HCT116 (cell line): ENCODE measurements around the gene MCOLN3. TPM values are rescaled to one million over a fixed set of nuclear protein-coding genes. Genes with fewer than 3 reads are reported as not detected.

Experiments used
- ATAC-seq: fragments of 200-7000 bp; cut with Tn5 transposase; 2 replicates; pipeline ENCODE4 v1.9.1; 2020; ENCODE audit warnings: mild to moderate bottlenecking, moderate library complexity
- BruUV-seq: library from RNA; stranded (reverse); fragments of 400-500 nt; replicated peaks from 2 replicates; lab custom pipeline; 2021; lab: Mats Ljungman, UMichigan
- CTCF ChIA-PET: fragments of 300-600 bp; sonication (Branson Sonifier 250); formaldehyde crosslinking; loops from one replicate; lab custom pipeline; 2021; ENCODE audit warnings: antibody characterized with exemption; lab: Charles Lee
- POLR2A ChIA-PET: fragments of 300-600, 350-600 bp; sonication (Branson Sonifier 250); formaldehyde crosslinking; loops from one replicate; lab custom pipeline; 2021; ENCODE audit warnings: antibody characterized with exemption; lab: Charles Lee
- RAD21 ChIA-PET, 2 experiments: fragments of 300-600 bp; sonication (Branson Sonifier 250); formaldehyde crosslinking; loops; one replicate each; lab custom pipeline; 2023; ENCODE audit warnings: low total read pairs in 2 of 2; ENCODE audit not compliant: uncharacterized antibody in 2 of 2, unreplicated experiment in 2 of 2, low non-redundant PET in 1 of 2; lab: Charles Lee
- DNase-seq: peaks from one replicate; pipeline ENCODE4 v3.0.0-alpha.2; 2010; ENCODE audit warnings: low read depth, low spot score
- H2AFZ ChIP-seq: fragments of 200-600 bp; shearing (Covaris generic), sonication (generic); 2 replicates; pipeline ENCODE4 v1.6.1; 2017; ENCODE audit warnings: low read depth, mixed run types, mixed read lengths, antibody characterized with exemption, low read length; ENCODE audit not compliant: poor library complexity, severe bottlenecking
- H3K27ac ChIP-seq: 2 replicates; pipeline ENCODE4 v1.5.1; 2012; ENCODE audit warnings: low read depth, low read length
- H3K27me3 ChIP-seq: fragments of 200-600 bp; sonication (generic); 2 replicates; pipeline ENCODE4 v1.6.1; 2016; ENCODE audit warnings: mixed run types, low read length, mixed read lengths; ENCODE audit not compliant: insufficient read depth
- H3K36me3 ChIP-seq, 2 experiments: fragments of 200-500 bp in 1 of 2; fragments of 200-600 bp in 1 of 2; sonication (Bioruptor generic) in 1 of 2; sonication (generic) in 1 of 2; 2 replicates each; pipeline versions ENCODE4 v1.5.1 to v1.6.1; 2014 to 2016; ENCODE audit warnings: low read length in 2 of 2, inconsistent platforms in 1 of 2, mixed read lengths in 1 of 2, mixed run types in 1 of 2; ENCODE audit not compliant: insufficient read depth in 2 of 2, control insufficient read depth in 1 of 2
- H3K4me1 ChIP-seq, 2 experiments: fragments of 200-600 bp in 1 of 2; sonication (generic) in 1 of 2; 2 replicates each; pipeline versions ENCODE4 v1.5.1 to v1.6.1; 2012 to 2017; ENCODE audit warnings: low read length in 2 of 2, inconsistent platforms in 1 of 2, mild to moderate bottlenecking in 1 of 2, mixed read lengths in 1 of 2, mixed run types in 1 of 2, moderate library complexity in 1 of 2; ENCODE audit not compliant: insufficient read depth in 2 of 2, control insufficient read depth in 1 of 2
- H3K4me2 ChIP-seq: fragments of 200-600 bp; sonication (generic); 2 replicates; pipeline ENCODE4 v1.6.1; 2017; ENCODE audit warnings: mixed run types, low read length, mixed read lengths
- H3K4me3 ChIP-seq, 2 experiments: fragments of 200-600 bp in 1 of 2; sonication (generic) in 1 of 2; replicated peaks in 1 of 2; 2 replicates each; pipeline ENCODE4 v1.5.1; 2011 to 2016; ENCODE audit warnings: low read length in 2 of 2, control low read depth in 1 of 2, low read depth in 1 of 2, mild to moderate bottlenecking in 1 of 2, mixed read lengths in 1 of 2, mixed run types in 1 of 2
- H3K79me2 ChIP-seq: fragments of 200-600 bp; sonication (generic); 2 replicates; pipeline ENCODE4 v1.6.1; 2017; ENCODE audit warnings: mild to moderate bottlenecking, mixed run types, low read length, moderate library complexity, mixed read lengths; ENCODE audit not compliant: insufficient read depth
- H3K9ac ChIP-seq: fragments of 200-600 bp; sonication (generic); 2 replicates; pipeline ENCODE4 v1.6.1; 2016; ENCODE audit warnings: low read length, mixed read lengths
- H3K9me2 ChIP-seq: fragments of 200-600 bp; sonication (generic), shearing (Covaris generic); 2 replicates; pipeline ENCODE4 v1.6.1; 2017; ENCODE audit warnings: mixed run types, mild to moderate bottlenecking, moderate library complexity; ENCODE audit not compliant: insufficient read depth
- H3K9me3 ChIP-seq, 2 experiments: fragments of 200-500 bp in 1 of 2; fragments of 200-600 bp in 1 of 2; sonication (Bioruptor generic) in 1 of 2; sonication (generic) in 1 of 2; 2 replicates each; pipeline ENCODE4 v1.6.1; 2014 to 2017; ENCODE audit warnings: low read length in 2 of 2, mixed read lengths in 2 of 2, inconsistent platforms in 1 of 2, low read depth in 1 of 2, mild to moderate bottlenecking in 1 of 2, mixed run types in 1 of 2, moderate library complexity in 1 of 2; ENCODE audit not compliant: control insufficient read depth in 1 of 2, insufficient read depth in 1 of 2
- H4K20me1 ChIP-seq: fragments of 200-600 bp; sonication (generic), shearing (Covaris generic); 2 replicates; pipeline ENCODE4 v1.6.1; 2017; ENCODE audit warnings: mixed run types, mild to moderate bottlenecking, moderate library complexity; ENCODE audit not compliant: insufficient read depth
- EGR1 ChIP-seq: IDR thresholded peaks from 2 replicates; pipeline ENCODE4 v1.6.1; 2012; ENCODE audit warnings: low read depth
- EZH2phosphoT487 ChIP-seq: fragments of 200-600 bp; IDR thresholded peaks from 2 replicates; pipeline ENCODE4 v1.6.1; 2018; ENCODE audit warnings: antibody characterized with exemption, borderline replicate concordance
- JUND ChIP-seq: IDR thresholded peaks from 2 replicates; pipeline ENCODE4 v1.6.1; 2012
- POLR2A ChIP-seq: IDR thresholded peaks from 2 replicates; pipeline ENCODE4 v1.7.0; 2011; ENCODE audit warnings: borderline replicate concordance; ENCODE audit not compliant: insufficient read depth, insufficient read length; ENCODE audit errors: extremely low read depth
- SIN3A ChIP-seq: IDR thresholded peaks from 2 replicates; pipeline ENCODE4 v1.6.1; 2012; ENCODE audit warnings: low read depth
- SRF ChIP-seq: IDR thresholded peaks from 2 replicates; pipeline ENCODE4 v1.6.1; 2012; ENCODE audit warnings: low read depth
- TCF7L2 ChIP-seq: IDR thresholded peaks from 2 replicates; pipeline ENCODE4 v1.7.0; 2011; ENCODE audit warnings: borderline replicate concordance, inconsistent platforms; ENCODE audit not compliant: insufficient read depth, insufficient read length; ENCODE audit errors: extremely low read depth
- YY1 ChIP-seq: IDR thresholded peaks from 2 replicates; pipeline ENCODE4 v1.6.1; 2011; ENCODE audit warnings: low read length, low read depth, moderate library complexity, mild to moderate bottlenecking; ENCODE audit not compliant: insufficient replicate concordance; ENCODE audit errors: extremely low read depth
- ZFX ChIP-seq: fragments of 450-650 bp; IDR thresholded peaks from 2 replicates; pipeline ENCODE4 v1.6.1; 2017
- intact Hi-C: fragments of 100-400 bp; cut with micrococcal nuclease; formaldehyde crosslinking; loops from 2 replicates; pipeline ENCODE4 v1.10.0; 2022
- total RNA-seq: library from RNA; stranded (reverse); gene quantifications from one replicate; pipeline ENCODE4 v1.2.1, GENCODE V29; 2021; ENCODE audit not compliant: unreplicated experiment
- TF ChIP-seq, protein P1 (sequence below), 3 experiments: fragments of 200-600 bp in 1 of 3; sonication (generic) in 1 of 3; IDR thresholded peaks in 2 of 3; conservative IDR thresholded peaks in 1 of 3; 2 replicates each; pipeline ENCODE4 v1.5.1; 2012 to 2017; ENCODE audit warnings: low read depth in 2 of 3, low read length in 2 of 3, antibody characterized with exemption in 1 of 3, borderline replicate concordance in 1 of 3, control low read depth in 1 of 3, mild to moderate bottlenecking in 1 of 3, mixed read lengths in 1 of 3, mixed run types in 1 of 3, moderate library complexity in 1 of 3; ENCODE audit not compliant: insufficient read depth in 1 of 3
- TF ChIP-seq, protein P2 (sequence below): IDR thresholded peaks from 2 replicates; pipeline ENCODE4 v1.6.1; 2012
- TF ChIP-seq, protein P3 (sequence below): IDR thresholded peaks from 2 replicates; pipeline ENCODE4 v1.6.1; 2011; ENCODE audit warnings: mild to moderate bottlenecking, low read length, moderate library complexity; ENCODE audit not compliant: insufficient replicate concordance; ENCODE audit errors: extremely low read depth

MCOLN3 gene
- total RNA-seq, 1 experiment from 2014 or later = 10.7 TPM

DNA sequence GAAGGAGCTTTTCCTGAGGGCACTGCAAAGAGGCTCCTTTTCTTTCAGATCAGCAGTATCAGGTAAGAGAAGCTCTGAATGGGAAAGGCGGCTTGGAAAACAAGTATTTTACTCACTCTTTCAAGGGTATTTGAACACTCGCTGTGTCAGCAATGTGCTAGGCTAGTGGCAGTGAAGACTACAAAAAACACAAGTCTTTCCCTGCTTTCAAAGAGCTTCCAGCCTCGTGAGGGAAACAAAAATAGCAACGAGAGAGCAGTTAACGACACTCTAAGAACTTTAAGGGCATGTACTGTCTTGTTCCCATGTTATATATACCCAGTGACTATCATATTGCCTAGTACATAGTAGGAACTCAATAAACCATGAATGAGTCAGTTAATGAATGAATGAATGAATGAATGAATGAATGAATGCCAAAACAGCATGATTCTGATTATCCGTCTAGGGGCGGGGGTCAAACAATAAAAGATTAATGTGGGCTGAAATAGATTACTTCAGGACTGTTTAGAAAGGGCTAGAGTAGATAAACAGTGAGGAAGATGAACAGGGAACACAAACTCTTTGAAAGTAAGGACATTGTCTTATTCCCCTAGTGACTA is 14.2 kb upstream of the MCOLN3 start:
- Histone ChIP-seq H3K9ac (peak overlapping the region; percentile 54), H3K9me3 (no peaks in the 10 kb centered on the region), H3K27ac (no peak overlapping the region), H4K20me1 (no peaks in the 10 kb centered on the region), H3K79me2 (no peaks in the 10 kb centered on the region), H3K4me3 (peak overlapping the region; percentile 51 to 68), H3K9me2 (no peaks in the 10 kb centered on the region), H2AFZ (peak overlapping the region; percentile 91), H3K27me3 (no peaks in the 10 kb centered on the region), H3K36me3 (no peaks in the 10 kb centered on the region), H3K4me2 (peak overlapping the region; percentile 92), H3K4me1 (peaks cover 0 to 17% of the 10 kb centered on the region in 2 experiments; a peak in 3 of 4 replicates)
- DNase-seq = no peak
- ChIA-PET CTCF (interaction anchor here (1.0 kb wide), 1 partner anchor 118 kb away, joined by 3 read pairs; no protein-coding TSS in a partner anchor), RAD21 (no interaction called here), POLR2A (interaction anchor here (1.0 kb wide), 1 partner anchor 10 kb away, joined by 4 read pairs; no protein-coding TSS in a partner anchor)
- TF ChIP-seq SIN3A (no peak), YY1 (no peak), EZH2phosphoT487 (no peak), SRF (no peak), TCF7L2 (no peak), ZFX (no peak), POLR2A (no peak), JUND (no peak), EGR1 (no peak)
- TF ChIP-seq, protein P1, sequence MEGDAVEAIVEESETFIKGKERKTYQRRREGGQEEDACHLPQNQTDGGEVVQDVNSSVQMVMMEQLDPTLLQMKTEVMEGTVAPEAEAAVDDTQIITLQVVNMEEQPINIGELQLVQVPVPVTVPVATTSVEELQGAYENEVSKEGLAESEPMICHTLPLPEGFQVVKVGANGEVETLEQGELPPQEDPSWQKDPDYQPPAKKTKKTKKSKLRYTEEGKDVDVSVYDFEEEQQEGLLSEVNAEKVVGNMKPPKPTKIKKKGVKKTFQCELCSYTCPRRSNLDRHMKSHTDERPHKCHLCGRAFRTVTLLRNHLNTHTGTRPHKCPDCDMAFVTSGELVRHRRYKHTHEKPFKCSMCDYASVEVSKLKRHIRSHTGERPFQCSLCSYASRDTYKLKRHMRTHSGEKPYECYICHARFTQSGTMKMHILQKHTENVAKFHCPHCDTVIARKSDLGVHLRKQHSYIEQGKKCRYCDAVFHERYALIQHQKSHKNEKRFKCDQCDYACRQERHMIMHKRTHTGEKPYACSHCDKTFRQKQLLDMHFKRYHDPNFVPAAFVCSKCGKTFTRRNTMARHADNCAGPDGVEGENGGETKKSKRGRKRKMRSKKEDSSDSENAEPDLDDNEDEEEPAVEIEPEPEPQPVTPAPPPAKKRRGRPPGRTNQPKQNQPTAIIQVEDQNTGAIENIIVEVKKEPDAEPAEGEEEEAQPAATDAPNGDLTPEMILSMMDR (IDR thresholded peaks at IDR 0.05 in 2 of 3, conservative IDR thresholded peaks at IDR 0.05 in 1 of 3; ENCODE audit: borderline replicate concordance in 1 of 3, insufficient read depth in 1 of 3, low read depth in 2 of 3, low read length in 2 of 3) = no peak
- TF ChIP-seq, protein P2, sequence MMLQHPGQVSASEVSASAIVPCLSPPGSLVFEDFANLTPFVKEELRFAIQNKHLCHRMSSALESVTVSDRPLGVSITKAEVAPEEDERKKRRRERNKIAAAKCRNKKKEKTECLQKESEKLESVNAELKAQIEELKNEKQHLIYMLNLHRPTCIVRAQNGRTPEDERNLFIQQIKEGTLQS = no peak
- TF ChIP-seq, protein P3, sequence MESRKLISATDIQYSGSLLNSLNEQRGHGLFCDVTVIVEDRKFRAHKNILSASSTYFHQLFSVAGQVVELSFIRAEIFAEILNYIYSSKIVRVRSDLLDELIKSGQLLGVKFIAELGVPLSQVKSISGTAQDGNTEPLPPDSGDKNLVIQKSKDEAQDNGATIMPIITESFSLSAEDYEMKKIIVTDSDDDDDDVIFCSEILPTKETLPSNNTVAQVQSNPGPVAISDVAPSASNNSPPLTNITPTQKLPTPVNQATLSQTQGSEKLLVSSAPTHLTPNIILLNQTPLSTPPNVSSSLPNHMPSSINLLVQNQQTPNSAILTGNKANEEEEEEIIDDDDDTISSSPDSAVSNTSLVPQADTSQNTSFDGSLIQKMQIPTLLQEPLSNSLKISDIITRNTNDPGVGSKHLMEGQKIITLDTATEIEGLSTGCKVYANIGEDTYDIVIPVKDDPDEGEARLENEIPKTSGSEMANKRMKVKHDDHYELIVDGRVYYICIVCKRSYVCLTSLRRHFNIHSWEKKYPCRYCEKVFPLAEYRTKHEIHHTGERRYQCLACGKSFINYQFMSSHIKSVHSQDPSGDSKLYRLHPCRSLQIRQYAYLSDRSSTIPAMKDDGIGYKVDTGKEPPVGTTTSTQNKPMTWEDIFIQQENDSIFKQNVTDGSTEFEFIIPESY = no peak
- intact Hi-C loops = no loop called here
- BruUV-seq = TSS peak; percentile 77
- peak; percentile 15 for ATAC-seq
